HepG2 (cell line): ENCODE results near the gene CBFA2T2. TPM values are rescaled to one million over a fixed set of nuclear protein-coding genes. Genes with fewer than 3 reads are reported as not detected.
A peak's percentile ranks its signal among the peaks of the same experiment; 100 is the strongest.

Experiments
- ADNP ChIP-seq: sonication (generic); formaldehyde crosslinking; IDR thresholded peaks from 2 replicates; pipeline ENCODE4 v1.4.0; 2020; ENCODE audit warnings: missing genetic modification reagents
- DPF2 ChIP-seq: sonication (generic); formaldehyde crosslinking; IDR thresholded peaks from 2 replicates; pipeline ENCODE4 v1.4.0; 2020; ENCODE audit warnings: mild to moderate bottlenecking, low read depth, missing genetic modification reagents, borderline replicate concordance
- EHMT2 ChIP-seq: fragments of 200-600 bp; sonication (generic); IDR thresholded peaks from 2 replicates; pipeline ENCODE4 v1.7.0; 2017; ENCODE audit warnings: antibody characterized with exemption, low read depth, low read length, borderline replicate concordance
- ETV5 ChIP-seq: IDR thresholded peaks from 2 replicates; pipeline ENCODE4 v1.6.1; 2018; ENCODE audit warnings: missing biosample characterization, missing genetic modification reagents, inconsistent platforms, borderline replicate concordance
- GMEB1 ChIP-seq: sonication (generic); formaldehyde crosslinking; IDR thresholded peaks from 2 replicates; pipeline ENCODE4 v1.5.1; 2020; ENCODE audit warnings: missing genetic modification reagents, mild to moderate bottlenecking, borderline replicate concordance
- HHEX ChIP-seq: IDR thresholded peaks from 2 replicates; pipeline ENCODE4 v1.6.1; 2016; ENCODE audit warnings: control low read depth
- HMG20B ChIP-seq: conservative IDR thresholded peaks from 2 replicates; pipeline ENCODE4 v1.6.1; 2016; ENCODE audit warnings: missing genetic modification reagents, missing compliant biosample characterization
- HOXA7 ChIP-seq: sonication (generic); formaldehyde crosslinking; IDR thresholded peaks from 2 replicates; pipeline ENCODE4 v1.8.1; 2022; ENCODE audit warnings: mild to moderate bottlenecking, missing genetic modification reagents, moderate library complexity
- JARID2 ChIP-seq: sonication (generic); formaldehyde crosslinking; IDR thresholded peaks from 2 replicates; pipeline ENCODE4 v1.8.1; 2023; ENCODE audit warnings: missing genetic modification reagents, inconsistent platforms; ENCODE audit not compliant: insufficient replicate concordance
- KDM1A ChIP-seq: IDR thresholded peaks from 2 replicates; pipeline ENCODE4 v1.6.1; 2016; ENCODE audit warnings: missing compliant biosample characterization
- MXD1 ChIP-seq: sonication (generic); formaldehyde crosslinking; IDR thresholded peaks from 2 replicates; pipeline ENCODE4 v1.4.0; 2020; ENCODE audit warnings: mild to moderate bottlenecking, missing genetic modification reagents
- MYC ChIP-seq: sonication (generic); formaldehyde crosslinking; IDR thresholded peaks from 2 replicates; pipeline ENCODE4 v1.9.0; 2021; ENCODE audit warnings: missing genetic modification reagents, borderline replicate concordance
- SMAD9 ChIP-seq: sonication (generic); formaldehyde crosslinking; IDR thresholded peaks from 2 replicates; pipeline ENCODE4 v1.5.1; 2020; ENCODE audit warnings: mild to moderate bottlenecking, missing genetic modification reagents
- SNRNP70 ChIP-seq: fragments of 200-400 bp; formaldehyde crosslinking; IDR thresholded peaks from 2 replicates; pipeline ENCODE4 v1.6.1; 2017; ENCODE audit warnings: mild to moderate bottlenecking, low read depth, low read length, moderate library complexity
- TEF ChIP-seq: sonication (generic); formaldehyde crosslinking; IDR thresholded peaks from 2 replicates; pipeline ENCODE4 v1.5.0; 2020; ENCODE audit warnings: missing genetic modification reagents
- THAP11 ChIP-seq: IDR thresholded peaks from 2 replicates; pipeline ENCODE4 v1.6.1; 2016; ENCODE audit warnings: missing biosample characterization, missing genetic modification reagents
- ZBTB20 ChIP-seq: sonication (generic); formaldehyde crosslinking; IDR thresholded peaks from 2 replicates; pipeline ENCODE4 v1.8.1; 2023; ENCODE audit warnings: missing genetic modification reagents, low read depth, mild to moderate bottlenecking, borderline replicate concordance
- ZEB1 ChIP-seq: IDR thresholded peaks from 2 replicates; pipeline ENCODE4 v1.6.1; 2012; ENCODE audit warnings: mild to moderate bottlenecking, low read depth, inconsistent platforms; ENCODE audit not compliant: insufficient replicate concordance
- ZIK1 ChIP-seq: sonication (generic); formaldehyde crosslinking; IDR thresholded peaks from 2 replicates; pipeline ENCODE4 v1.5.0; 2020; ENCODE audit warnings: mild to moderate bottlenecking, low read depth, missing genetic modification reagents, borderline replicate concordance
- ZMYM3 ChIP-seq: sonication (generic); formaldehyde crosslinking; IDR thresholded peaks from 2 replicates; pipeline ENCODE4 v1.5.1; 2020; ENCODE audit warnings: mild to moderate bottlenecking, missing genetic modification reagents
- ZNF101 ChIP-seq: sonication (generic); formaldehyde crosslinking; IDR thresholded peaks from 2 replicates; pipeline ENCODE4 v1.4.0; 2020; ENCODE audit warnings: mild to moderate bottlenecking, low read depth, missing genetic modification reagents, borderline replicate concordance
- ZNF124 ChIP-seq: sonication (generic); formaldehyde crosslinking; IDR thresholded peaks from 2 replicates; pipeline ENCODE4 v1.4.0; 2020; ENCODE audit warnings: missing genetic modification reagents
- ZNF235 ChIP-seq: sonication (generic); formaldehyde crosslinking; IDR thresholded peaks from 2 replicates; pipeline ENCODE4 v1.8.1; 2023; ENCODE audit warnings: mild to moderate bottlenecking, missing genetic modification reagents, borderline replicate concordance
- ZNF589 ChIP-seq: sonication (generic); formaldehyde crosslinking; conservative IDR thresholded peaks from 2 replicates; pipeline ENCODE4 v1.8.0; 2022; ENCODE audit warnings: mild to moderate bottlenecking, moderate library complexity, missing genetic modification reagents
- ZNF629 ChIP-seq: sonication (generic); formaldehyde crosslinking; conservative IDR thresholded peaks from 2 replicates; pipeline ENCODE4 v1.5.0; 2020; ENCODE audit warnings: missing genetic modification reagents
- ZNF761 ChIP-seq: sonication (generic); formaldehyde crosslinking; conservative IDR thresholded peaks from 2 replicates; pipeline ENCODE4 v1.4.0; 2020; ENCODE audit warnings: mild to moderate bottlenecking, missing genetic modification reagents
- ZNF768 ChIP-seq: sonication (generic); formaldehyde crosslinking; IDR thresholded peaks from 2 replicates; pipeline ENCODE4 v1.4.0; 2020; ENCODE audit warnings: missing genetic modification reagents
- polyA plus RNA-seq, 8 experiments: library from polyadenylated mRNA; depleted of rRNA in 3 of 8; stranded (reverse) in 7 of 8; unstranded in 1 of 8; fragments of >200 nt; fragmentation: Illumina TruSeq in 4 of 8; extraction: Trizol in 4 of 8; gene quantifications; 2 replicates each; pipeline versions ENCODE4 v1.2.1 to v1.2.3, GENCODE V29; 2011 to 2016; ENCODE audit warnings: low read depth in 4 of 8, missing spikeins in 1 of 8, mixed read lengths in 1 of 8; ENCODE audit not compliant: insufficient read depth in 1 of 8
- total RNA-seq, 5 experiments: library from RNA; depleted of rRNA; stranded (reverse); fragments of >200 nt; fragmentation: Illumina TruSeq; extraction: Trizol; gene quantifications; 2 replicates each; pipeline ENCODE4 v1.2.3, GENCODE V29; 2016; ENCODE audit warnings: low read depth in 1 of 5
- TF ChIP-seq, protein P1 (sequence below): sonication (generic); formaldehyde crosslinking; IDR thresholded peaks from 2 replicates; pipeline ENCODE4 v1.4.0; 2020; ENCODE audit warnings: missing genetic modification reagents

Gene CBFA2T2
- total and polyA plus RNA-seq, 2 of the 13 experiments (the other 11 are each of a cell fraction or from before 2014, with no cell fraction given), result 6.3 to 21.2 TPM

DNA sequence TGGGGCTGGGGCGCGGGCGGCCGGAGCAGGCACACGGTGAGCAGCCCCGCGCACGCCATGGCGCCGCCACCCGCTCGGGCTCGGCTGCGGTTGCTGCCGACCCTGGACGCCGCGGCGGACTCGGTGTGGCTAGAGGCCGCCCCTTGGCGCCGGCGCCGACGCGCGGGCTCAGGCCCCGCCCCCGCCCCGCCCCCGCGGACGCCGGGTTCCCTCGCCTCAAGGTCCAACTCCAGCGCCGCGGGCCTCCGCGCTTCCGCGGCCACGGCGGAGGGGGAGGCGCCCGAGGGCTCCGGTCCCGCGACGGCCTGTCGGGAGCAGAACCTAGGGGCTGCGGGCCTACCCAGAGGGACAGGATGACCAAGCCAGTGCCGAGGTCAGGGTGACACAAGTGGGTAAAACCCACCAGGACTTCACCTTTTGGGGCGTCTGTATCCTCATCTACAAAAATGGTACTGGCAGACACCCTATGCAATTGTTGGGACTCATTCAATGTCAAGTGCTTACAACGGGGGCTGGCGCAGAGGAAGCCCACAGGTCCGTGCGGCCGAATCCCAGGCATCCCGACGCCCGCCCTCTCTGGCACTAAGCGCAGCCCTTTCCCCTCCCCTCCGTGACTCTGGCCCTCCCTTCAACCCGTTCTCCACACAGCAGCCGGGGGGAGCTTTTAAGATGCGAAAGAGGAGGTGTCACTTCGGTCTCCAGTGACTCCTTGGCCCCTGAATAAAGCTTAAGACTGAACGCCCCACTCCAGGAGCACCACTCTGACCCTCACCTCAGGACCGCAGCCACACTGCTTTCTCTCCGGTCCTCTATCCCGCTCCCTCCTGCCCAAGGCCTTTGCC, 184.6 kb downstream of the CBFA2T2 start, which contains the start of gene NECAB3 (continued):
- TF ChIP-seq ZBTB20 (CRISPR knock-in tag) (no peak), KDM1A (CRISPR knock-in tag) (no peak), ADNP (CRISPR knock-in tag) (no peak), ZNF629 (0 out of 2 replicates have a peak, but pooled peaks have one; percentile 24), ZNF124 (no peak), EHMT2 (no peak), MYC (peak; percentile 81), ZNF101 (CRISPR knock-in tag) (no peak), ZNF589 (CRISPR knock-in tag) (no peak; the same call in 1 of the 2 replicates), HOXA7 (no peak), TEF (CRISPR knock-in tag) (peak; percentile 47; the same call in 1 of the 2 replicates), DPF2 (CRISPR knock-in tag) (no peak; the same call in 1 of the 2 replicates), ZNF768 (CRISPR knock-in tag) (no peak), GMEB1 (peak; percentile 80), ZMYM3 (no peak), HMG20B (CRISPR knock-in tag) (no peak), ZNF761 (peak; percentile 60), ZIK1 (0 out of 2 replicates have a peak, but pooled peaks have one; percentile 57), SMAD9 (CRISPR knock-in tag) (no peak), THAP11 (CRISPR knock-in tag) (peak; percentile 76), ZNF235 (CRISPR knock-in tag) (peak; percentile 96), HHEX (CRISPR knock-in tag) (no peak), ZEB1 (no peak), MXD1 (CRISPR knock-in tag) (peak; percentile 56; the same call in 1 of the 2 replicates), ETV5 (peak; percentile 49; the same call in 1 of the 2 replicates), SNRNP70 (no peak), JARID2 (CRISPR knock-in tag) (peak; percentile 68)
- TF ChIP-seq, protein P1, sequence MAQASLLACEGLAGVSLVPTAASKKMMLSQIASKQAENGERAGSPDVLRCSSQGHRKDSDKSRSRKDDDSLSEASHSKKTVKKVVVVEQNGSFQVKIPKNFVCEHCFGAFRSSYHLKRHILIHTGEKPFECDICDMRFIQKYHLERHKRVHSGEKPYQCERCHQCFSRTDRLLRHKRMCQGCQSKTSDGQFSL (CRISPR knock-in tag), result no peak; the same call in 1 of the 2 replicates
